ENCODE data around the gene PBLD. TPM values are rescaled to one million over a fixed set of nuclear protein-coding genes. Genes with fewer than 3 reads are reported as not detected.

The PBLD gene
- polyA plus RNA-seq, 3 donors: 62.6 to 92.9 (median 85.1) TPM

DNA sequence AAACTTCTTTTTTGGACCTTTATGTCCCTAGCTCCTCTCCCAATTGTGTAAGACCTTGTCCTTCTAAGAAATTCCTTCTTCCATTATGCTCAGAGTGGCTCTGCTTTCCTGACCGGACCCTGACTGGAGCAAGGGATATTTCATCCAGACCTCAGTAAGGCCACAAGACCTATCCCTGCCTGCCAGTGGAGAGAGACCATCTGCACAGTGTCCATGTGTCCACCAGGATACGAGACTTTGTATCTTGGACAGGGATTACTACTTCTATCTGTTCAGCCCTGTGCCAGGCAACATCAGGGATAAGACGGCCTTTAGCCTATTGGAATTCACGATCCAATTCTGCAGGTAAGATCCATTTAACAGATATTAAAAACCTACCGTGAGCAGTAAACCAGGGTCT is 93.7 kb downstream of the PBLD start:
- no peak for DNase-seq (ENCODE audit: low read depth in 3 of 3, low spot score in 2 of 3)

DNA sequence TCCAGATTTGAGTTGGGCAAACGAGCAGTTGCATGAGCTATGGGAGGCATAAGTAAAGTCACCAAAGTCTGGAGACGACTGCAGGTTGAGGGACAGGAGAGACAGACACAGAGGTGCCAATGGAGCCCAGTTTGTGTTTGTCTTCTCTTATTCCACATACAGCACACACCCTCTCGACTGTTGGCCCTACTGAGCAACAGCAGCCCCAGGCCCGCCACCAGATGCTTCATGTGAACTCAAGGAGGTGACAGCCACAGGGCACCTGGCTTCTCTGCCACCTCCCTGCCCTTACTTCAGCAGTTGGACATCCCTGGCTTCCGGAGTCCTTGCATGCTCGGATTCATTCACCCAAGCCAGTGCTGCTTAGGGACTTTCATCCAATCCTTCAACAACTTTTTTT is 94.4 kb downstream of the PBLD start:
- no peak for DNase-seq (ENCODE audit: low read depth in 3 of 3, low spot score in 2 of 3)

DNA sequence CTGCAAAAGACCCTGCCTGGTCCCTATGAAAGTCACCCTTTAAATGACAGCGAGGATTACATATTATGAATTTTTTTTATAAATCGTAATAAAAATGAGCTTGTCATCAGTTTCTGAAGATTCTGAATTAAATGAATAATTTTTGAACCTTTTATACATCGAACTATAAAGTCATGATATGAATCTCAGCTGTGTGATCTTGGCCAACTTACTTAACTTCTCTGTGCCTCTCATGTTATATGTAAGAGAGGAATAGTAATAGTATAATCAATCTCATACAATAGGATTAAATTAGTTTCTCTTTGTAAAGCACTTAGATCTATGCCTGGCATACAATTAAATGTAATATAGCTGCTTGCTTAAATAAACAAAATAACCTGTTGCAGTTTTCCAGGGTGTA is 95.6 kb downstream of the PBLD start:
- no peak for DNase-seq (ENCODE audit: low read depth in 3 of 3, low spot score in 2 of 3)

DNA sequence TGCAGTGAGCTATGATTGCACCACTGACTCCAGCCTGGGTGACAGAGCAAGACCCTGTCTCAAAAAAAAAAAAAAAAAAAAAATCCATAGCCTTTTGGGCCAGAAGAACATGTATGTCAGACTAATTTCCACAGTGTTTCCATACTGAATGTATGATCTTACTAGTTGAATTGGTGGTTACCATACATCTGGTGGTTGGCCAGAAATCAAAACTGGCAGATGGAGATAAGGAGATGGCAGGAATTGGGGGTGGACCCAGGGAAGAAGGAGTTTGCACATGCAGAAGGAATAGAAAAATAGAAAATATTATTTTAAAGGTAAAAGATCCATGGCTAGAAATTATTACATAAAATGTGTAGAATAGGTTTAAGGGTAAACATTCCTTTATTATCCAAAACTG is 97.1 kb downstream of the PBLD start:
- no peak for DNase-seq (ENCODE audit: low read depth in 3 of 3, low spot score in 2 of 3)

DNA sequence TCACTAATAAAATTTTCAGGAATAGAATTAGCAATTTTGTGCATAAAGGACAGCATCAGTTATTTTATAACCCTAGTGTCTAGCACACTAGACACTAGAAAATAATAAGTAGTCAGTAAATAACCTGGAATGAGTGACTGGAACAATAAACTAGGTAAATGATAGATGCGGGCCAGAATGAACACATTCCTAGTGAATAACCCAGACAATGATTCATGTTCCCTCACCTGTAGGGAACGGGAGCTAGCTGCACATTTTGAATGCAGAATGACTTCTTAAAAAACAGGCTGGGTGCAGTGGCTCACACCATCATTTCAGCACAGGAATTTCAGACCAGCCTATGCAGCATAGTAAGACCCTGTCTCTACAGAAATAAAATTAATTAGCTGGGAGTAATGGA is 97.6 kb downstream of the PBLD start:
- no peak for DNase-seq (ENCODE audit: low read depth in 3 of 3, low spot score in 2 of 3)

DNA sequence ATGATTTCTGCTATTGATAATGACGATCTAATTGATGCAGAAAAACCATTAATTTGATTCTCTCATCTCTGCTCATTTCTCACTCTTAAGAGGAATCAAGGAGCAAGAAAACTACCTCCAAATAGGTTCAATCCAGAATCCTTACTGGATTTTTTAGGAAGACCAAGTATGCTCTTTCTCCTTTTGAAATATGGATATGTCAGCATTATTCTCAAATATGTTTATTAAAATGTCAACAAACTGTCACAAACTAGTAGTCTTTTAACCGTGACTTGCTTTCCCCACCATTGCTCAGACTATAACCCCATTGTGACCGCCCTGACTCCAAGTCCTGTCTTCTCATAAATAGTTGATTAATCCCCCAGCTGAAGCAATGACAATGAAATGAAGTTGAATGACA is 99.7 kb downstream of the PBLD start:
- no peak for DNase-seq (ENCODE audit: low read depth in 3 of 3, low spot score in 2 of 3)

Other genes starting within 250 kb of the PBLD start
- gene MYPN, start 223.4 kb downstream of the PBLD start, polyA plus RNA-seq (ENCODE audit: insufficient read length in 3 of 3): under 1 TPM; 0.04 to 0.10 (median 0.08) TPM
- 1 to 10 TPM in 2 of 3 donors, under 1 TPM in 1; 0.95 to 1.7 (median 1.5) TPM for gene ATOH7, start 100.8 kb downstream of the PBLD start, polyA plus RNA-seq (ENCODE audit: insufficient read length in 3 of 3)
- gene HNRNPH3, start 864 bp downstream of the PBLD start, polyA plus RNA-seq (ENCODE audit: insufficient read length in 3 of 3): 100 to 1,000 TPM; 403 to 431 (median 409) TPM
- 10 to 100 TPM; 20.3 to 25.2 (median 23.5) TPM for gene RUFY2, start 74.3 kb upstream of the PBLD start, polyA plus RNA-seq (ENCODE audit: insufficient read length in 3 of 3)
- 10 to 100 TPM in 2 of 3 donors, 1 to 10 TPM in 1; 9.7 to 13.2 (median 11.6) TPM for gene DNA2, start 139.0 kb upstream of the PBLD start, polyA plus RNA-seq (ENCODE audit: insufficient read length in 3 of 3)
- 10 to 100 TPM; 16.0 to 19.2 (median 17.6) TPM for gene SLC25A16, start 194.6 kb upstream of the PBLD start, polyA plus RNA-seq (ENCODE audit: insufficient read length in 3 of 3)
- 10 to 100 TPM in 1 of 3 donors, 1 to 10 TPM in 2; 9.3 to 11.7 (median 9.6) TPM for gene TET1, start 227.4 kb upstream of the PBLD start, polyA plus RNA-seq (ENCODE audit: insufficient read length in 3 of 3)

All from right renal cortex interstitium (tissue), 3 donors.